ENCODE data around the gene ADNP2.

ADNP2 gene

GRCh38 chr18:80115035-80115434 lies 6.0 kb downstream of the ADNP2 start:
- DNase-seq (ENCODE audit: low read depth): no peak
- H3K4me3 ChIP-seq (ENCODE audit: low read length): no peak overlapping the region
- TF ChIP-seq, protein P1, sequence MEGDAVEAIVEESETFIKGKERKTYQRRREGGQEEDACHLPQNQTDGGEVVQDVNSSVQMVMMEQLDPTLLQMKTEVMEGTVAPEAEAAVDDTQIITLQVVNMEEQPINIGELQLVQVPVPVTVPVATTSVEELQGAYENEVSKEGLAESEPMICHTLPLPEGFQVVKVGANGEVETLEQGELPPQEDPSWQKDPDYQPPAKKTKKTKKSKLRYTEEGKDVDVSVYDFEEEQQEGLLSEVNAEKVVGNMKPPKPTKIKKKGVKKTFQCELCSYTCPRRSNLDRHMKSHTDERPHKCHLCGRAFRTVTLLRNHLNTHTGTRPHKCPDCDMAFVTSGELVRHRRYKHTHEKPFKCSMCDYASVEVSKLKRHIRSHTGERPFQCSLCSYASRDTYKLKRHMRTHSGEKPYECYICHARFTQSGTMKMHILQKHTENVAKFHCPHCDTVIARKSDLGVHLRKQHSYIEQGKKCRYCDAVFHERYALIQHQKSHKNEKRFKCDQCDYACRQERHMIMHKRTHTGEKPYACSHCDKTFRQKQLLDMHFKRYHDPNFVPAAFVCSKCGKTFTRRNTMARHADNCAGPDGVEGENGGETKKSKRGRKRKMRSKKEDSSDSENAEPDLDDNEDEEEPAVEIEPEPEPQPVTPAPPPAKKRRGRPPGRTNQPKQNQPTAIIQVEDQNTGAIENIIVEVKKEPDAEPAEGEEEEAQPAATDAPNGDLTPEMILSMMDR (conservative IDR thresholded peaks at IDR 0.05; ENCODE audit: low read depth, low read length): no peak

- TF ChIP-seq, protein P1 (conservative IDR thresholded peaks at IDR 0.05; ENCODE audit: low read depth, low read length): no peak
- no peak overlapping the region for H3K4me3 ChIP-seq (ENCODE audit: low read length)
- peak; percentile 58 for DNase-seq (ENCODE audit: low read depth)
Observed at GRCh38 chr18:80119111-80119510, 10.0 kb downstream of the ADNP2 start.

- no peak overlapping the region for H3K4me3 ChIP-seq (ENCODE audit: low read length)
- no peak for DNase-seq (ENCODE audit: low read depth)
- TF ChIP-seq, protein P1 (conservative IDR thresholded peaks at IDR 0.05; ENCODE audit: low read depth, low read length): no peak
Observed at GRCh38 chr18:80120932-80121331, 11.9 kb downstream of the ADNP2 start.

GRCh38 chr18:80124131-80124530 lies 15.1 kb downstream of the ADNP2 start:
- no peak for DNase-seq (ENCODE audit: low read depth)
- H3K4me3 ChIP-seq (ENCODE audit: low read length): no peak overlapping the region
- TF ChIP-seq, protein P1 (conservative IDR thresholded peaks at IDR 0.05; ENCODE audit: low read depth, low read length): no peak

- no peak overlapping the region for H3K4me3 ChIP-seq (ENCODE audit: low read length)
- no peak for DNase-seq (ENCODE audit: low read depth)
- TF ChIP-seq, protein P1 (conservative IDR thresholded peaks at IDR 0.05; ENCODE audit: low read depth, low read length): no peak
Observed at GRCh38 chr18:80126797-80127196, 17.7 kb downstream of the ADNP2 start.

DNA sequence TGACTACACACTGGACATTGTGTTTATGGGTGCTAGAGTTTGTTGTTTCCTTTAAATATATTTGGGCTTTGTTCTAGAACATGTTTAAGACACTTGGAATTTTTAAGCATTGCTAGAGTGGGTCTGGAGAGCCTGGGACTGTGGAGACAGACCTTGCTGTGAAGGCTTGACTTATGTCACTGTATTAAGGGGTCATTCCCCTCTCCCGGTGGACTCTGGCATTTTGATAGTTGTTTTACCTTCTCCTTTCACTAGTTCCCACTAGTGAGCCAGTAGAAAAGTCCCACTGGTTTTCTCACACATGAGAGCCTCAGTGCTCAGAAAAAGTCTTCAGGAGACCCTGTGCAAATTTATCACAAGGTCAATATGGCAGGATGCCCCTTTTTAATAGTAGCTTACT lies 18.6 kb downstream of the ADNP2 start:
- no peak for DNase-seq (ENCODE audit: low read depth)
- TF ChIP-seq, protein P1 (conservative IDR thresholded peaks at IDR 0.05; ENCODE audit: low read depth, low read length): no peak
- H3K4me3 ChIP-seq (ENCODE audit: low read length): no peak overlapping the region

DNA sequence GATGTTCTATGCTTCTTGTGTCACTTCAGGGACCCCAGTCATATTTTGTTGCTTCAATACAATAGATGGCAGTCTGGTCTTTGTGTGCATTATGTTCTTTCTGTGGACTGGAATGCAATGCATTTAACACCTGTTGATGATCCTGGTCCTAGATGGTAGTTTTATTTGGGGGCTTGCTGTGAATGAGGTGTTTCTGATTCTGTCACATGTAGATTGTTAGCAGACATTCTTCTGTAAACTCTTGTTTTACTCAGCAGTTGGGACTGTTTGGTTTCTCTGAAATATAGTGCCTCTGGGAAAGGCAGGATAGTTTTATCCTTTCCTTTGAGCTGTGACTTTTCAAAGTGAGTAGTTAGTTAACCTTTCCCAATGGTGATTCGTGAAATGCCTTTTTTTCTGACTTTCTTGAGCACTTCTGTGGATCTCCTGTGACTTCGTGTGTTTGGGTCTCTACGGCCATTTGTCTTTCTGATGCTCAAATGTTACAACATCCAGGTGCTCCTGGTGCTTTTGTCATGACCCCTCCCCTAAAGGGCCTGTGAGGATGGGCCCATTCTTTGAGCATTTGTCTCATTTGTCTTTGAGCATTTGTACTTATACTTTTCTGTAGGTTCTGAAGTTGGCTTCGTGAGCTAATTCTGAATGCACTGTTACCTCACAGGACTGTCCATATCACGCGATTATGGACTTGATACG lies 20.8 kb downstream of the ADNP2 start:
- no peak overlapping the region for H3K4me3 ChIP-seq (ENCODE audit: low read length)
- DNase-seq (ENCODE audit: low read depth): no peak
- TF ChIP-seq, protein P1 (conservative IDR thresholded peaks at IDR 0.05; ENCODE audit: low read depth, low read length): no peak
